NCI-H128 (cell line): ENCODE results near the gene REPS1.
"Not testable (repeated sequence)": the region's sequence is repeated elsewhere in the genome, so short reads cannot be mapped to it uniquely, and the experiment has no call there.

ENCODE experiments used
- DNase-seq: peaks from one replicate; lab custom pipeline; 2025; ENCODE audit not compliant: unreplicated experiment; lab: John Stamatoyannopoulos, UW

The REPS1 gene

GRCh38 chr6:138943089-138943625 lies 44.9 kb downstream of the REPS1 start:
- DNase-seq: no peak

- DNase-seq: not testable (repeated sequence)
These were observed 51.2 kb downstream of the REPS1 start for GRCh38 chr6:138936873-138937272.

- no peak for DNase-seq
These were observed 56.4 kb downstream of the REPS1 start for GRCh38 chr6:138931660-138932059.

DNA sequence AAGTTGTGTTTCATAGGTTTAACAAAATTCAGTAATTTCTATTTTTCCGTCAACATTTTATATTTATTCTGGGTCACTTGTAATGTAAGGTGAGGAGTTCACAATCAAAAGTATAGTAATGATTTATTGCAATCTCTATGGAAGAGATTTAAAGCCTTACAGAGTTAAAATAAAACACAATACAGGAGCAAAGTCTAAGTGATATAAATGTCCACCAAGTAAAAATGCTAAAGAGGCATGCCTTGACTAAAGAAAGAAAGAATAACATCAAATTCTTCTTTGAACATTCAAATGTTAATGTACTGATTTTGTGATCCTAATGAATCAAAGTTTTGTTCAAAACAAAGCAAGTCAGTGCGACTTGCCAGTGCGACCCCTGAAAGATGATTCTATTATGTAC lies 61.5 kb downstream of the REPS1 start:
- no peak for DNase-seq

DNA sequence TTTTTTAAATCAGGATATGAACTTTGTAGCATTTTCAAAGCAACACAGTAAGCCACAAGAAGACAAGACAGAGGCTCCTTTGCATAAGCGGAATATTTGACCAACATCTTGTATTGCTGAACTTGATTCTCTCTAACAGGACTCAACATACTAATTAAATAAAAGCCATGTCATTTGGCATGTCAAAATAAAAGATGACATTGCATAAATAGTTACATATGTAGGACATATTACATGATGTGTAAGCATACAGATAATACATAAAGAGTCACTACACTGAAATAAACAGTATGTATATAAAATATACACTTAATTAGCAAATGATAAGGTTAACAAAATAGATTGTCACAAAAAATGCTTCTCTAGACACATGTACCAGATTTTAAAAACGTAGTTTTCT lies 62.2 kb downstream of the REPS1 start:
- no peak for DNase-seq

- DNase-seq: no peak
These were observed 64.5 kb downstream of the REPS1 start for GRCh38 chr6:138923561-138923960.

DNA sequence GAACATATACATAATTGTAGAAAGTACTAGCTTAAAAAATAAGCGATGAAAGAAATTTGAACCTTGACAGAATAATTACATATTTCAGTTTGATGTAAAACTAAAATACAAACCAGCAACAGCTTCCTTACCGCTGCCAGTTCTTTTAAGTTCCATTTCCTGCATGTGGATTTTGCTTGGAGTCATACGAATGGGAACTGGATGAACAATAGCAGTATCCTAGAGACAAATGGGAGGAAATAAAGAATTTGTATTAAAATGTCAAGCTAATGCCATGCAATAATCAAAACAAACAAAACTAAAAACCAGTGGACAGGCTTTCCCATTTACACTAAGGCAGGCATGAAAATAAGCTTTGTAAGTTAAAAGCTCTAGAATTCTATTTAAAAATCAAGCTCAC lies 67.1 kb downstream of the REPS1 start:
- no peak for DNase-seq

- DNase-seq: no peak
These were observed 73.4 kb downstream of the REPS1 start for GRCh38 chr6:138914701-138915100.

DNA sequence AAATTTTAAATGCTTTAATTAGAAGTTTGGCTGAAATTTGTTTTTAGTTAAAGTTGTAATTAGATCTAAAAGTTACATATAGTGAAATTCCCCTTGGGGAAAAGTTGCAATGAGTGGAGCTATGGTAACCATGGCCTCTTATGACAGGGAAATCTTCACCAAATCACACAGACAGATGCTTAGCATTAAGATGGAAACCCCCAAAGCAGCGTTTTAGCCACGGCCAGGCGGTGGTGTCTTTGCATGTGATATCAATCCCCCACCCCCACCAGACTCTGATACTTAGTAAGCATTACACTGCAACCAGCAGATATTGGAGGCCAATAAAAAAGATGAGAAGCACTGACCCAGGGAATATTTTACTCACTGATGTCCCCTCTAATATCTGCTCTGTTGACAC lies 75.7 kb downstream of the REPS1 start:
- DNase-seq: no peak

DNA sequence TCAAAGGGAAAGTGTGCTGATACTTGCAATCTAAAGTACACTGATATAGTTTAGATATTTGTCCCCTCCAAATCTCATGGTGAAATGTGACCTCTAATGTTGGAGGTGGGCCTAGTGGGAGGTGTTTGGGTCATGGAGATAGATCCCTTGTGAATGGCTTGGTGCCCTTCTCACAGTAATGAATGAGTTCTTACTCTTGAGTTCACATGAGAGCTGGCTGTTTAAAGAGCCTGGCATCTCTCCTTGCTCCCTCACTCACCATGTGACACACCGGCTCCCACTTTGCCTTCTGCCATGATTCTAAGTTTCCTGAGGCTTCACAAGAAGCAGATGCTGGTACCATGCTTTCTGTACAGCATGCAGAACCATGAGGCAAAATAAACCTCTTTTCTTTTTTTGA lies 78.1 kb downstream of the REPS1 start:
- no peak for DNase-seq

DNA sequence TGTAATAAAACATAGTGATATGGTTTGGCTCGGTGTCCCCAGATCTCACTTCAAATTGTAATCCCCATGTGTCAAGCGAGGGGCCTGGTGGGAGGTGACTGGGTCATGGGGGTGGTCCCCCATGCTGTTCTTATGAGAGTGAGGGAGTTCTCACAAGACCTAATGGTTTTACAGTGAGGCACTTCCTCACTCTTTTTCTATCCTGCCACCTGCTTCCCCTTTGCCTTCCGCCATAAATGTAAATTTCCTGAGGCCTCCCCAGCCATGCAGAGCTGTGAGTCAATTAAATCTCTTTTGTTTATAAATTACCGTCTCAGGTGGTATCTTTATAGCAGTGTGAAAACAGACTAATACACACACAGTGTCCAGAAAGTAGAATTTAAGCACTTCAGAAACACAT lies 78.5 kb downstream of the REPS1 start:
- no peak for DNase-seq

DNA sequence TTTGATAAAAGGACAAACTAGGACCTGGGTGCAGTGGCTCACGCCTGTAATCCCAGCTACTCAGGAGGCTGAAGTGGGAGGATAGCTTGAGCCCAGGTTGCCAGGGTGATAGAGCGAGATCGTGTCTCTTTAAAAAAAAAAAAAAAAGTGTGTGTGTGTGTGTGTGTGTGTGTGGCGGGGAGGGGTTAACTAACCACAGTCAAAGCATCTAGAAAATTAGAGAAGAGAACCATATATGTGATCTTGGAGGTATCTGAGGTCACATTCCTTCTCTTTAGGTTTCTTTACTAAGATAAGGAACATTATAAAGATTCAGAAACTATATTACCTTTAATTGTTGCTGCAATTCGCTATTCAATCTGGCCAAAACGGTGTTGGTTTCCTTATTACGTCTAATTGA lies 80.9 kb downstream of the REPS1 start:
- no peak for DNase-seq

- no peak for DNase-seq
These were observed 91.0 kb downstream of the REPS1 start for GRCh38 chr6:138897031-138897430.

DNA sequence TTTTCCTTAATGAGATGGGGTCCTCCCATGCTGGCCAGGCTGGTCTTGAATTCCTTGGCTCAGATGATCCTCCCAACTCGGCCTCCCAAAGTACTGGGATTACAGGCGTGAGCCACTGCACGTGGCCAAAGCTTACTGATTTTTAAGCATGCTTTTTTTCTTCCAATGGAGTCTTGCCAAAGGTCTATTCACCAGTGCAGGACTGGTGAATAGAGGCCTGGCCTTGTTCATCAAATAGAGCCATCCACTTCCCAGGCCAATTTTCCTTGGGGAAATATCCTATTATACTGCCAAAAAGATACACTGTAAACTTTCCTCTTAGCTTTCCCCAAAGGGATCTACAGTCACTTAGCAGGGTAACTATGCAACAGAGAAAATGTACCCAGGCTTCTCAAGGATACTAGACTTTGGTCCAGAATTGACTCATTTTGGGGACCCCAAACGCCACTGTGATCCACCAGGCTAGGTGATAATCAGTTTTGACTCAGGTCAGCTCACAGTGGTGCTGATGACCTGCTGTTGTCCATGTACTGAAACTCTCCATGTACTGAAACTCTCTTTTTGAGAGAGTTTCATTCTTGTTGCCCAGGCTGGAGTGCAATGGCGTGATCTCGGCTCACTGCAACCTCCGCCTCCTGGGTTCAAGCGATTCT lies 91.8 kb downstream of the REPS1 start:
- no peak for DNase-seq

- DNase-seq: no peak
These were observed 96.6 kb downstream of the REPS1 start for GRCh38 chr6:138891255-138891986.

DNA sequence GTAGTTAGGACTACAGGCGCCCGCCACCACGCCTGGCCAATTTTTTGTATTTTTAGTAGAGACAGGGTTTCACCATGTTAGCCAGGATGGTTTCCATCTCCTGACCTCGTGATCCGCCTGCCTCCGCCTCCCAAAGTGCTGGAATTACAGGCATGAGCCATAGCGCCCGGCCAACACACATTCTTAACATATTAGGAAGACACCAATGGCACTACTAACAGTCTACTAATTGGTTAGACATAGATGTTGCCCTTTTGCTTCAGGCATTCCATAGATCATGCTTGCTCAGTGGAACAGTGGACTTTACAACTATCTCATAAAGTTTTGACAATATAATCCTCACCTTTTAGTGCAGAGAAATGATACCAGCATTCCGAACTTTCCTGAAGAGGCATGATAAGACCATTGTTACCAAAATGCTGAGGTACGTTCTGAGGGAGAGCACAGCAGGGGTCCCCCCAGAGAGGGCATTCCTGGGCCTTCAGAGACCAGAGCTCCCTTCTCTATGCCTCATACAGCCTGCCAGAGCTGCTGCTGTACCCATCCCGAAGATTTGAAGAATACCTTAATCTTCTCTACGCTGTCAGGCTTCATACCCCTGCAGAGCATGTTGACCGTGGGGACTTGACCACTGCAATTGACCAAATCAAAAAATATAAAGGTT lies 102.8 kb downstream of the REPS1 start:
- no peak for DNase-seq

- no peak for DNase-seq
These were observed 105.6 kb downstream of the REPS1 start for GRCh38 chr6:138882369-138883017.

GRCh38 chr6:138873191-138873590 lies 114.9 kb downstream of the REPS1 start:
- no peak for DNase-seq

DNA sequence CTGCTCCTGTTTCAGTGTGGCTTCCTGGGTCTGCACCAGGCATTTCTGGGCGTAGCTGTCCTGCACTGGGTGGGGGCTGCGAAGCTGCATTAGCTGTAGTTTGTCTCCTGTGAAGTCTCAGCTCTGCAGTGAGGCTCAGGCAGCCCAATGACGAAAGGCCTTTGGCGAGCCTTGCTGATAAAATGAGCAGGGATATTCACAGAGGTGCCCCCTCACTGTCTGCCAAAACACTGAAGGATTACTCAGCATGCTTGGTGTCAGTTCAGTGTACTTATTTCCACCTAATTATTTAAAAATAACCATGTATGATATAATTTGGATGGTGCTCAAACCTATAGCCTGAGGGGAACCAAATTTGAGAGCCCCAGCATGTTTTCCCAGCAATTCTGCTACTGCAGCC lies 118.7 kb downstream of the REPS1 start:
- no peak for DNase-seq

GRCh38 chr6:138868181-138868580 lies 119.9 kb downstream of the REPS1 start:
- DNase-seq: no peak

GRCh38 chr6:138865480-138866109 lies 122.5 kb downstream of the REPS1 start:
- no peak for DNase-seq
